Aorta (tissue), 5 donors: ENCODE data around the gene PDE1C. TPM values are rescaled to one million over a fixed set of nuclear protein-coding genes. Genes with fewer than 3 reads are reported as not detected.

ENCODE experiments used
- ATAC-seq: fragments of 200-7000 bp; cut with Tn5 transposase; one replicate; pipeline ENCODE4 v1.9.1; 2022; ENCODE audit warnings: moderate library complexity; ENCODE audit not compliant: low FRiP score
- DNase-seq, 2 donors: peaks; one replicate each; pipeline ENCODE4 v3.0.0-alpha.2; 2020
- H3K27ac ChIP-seq, 2 donors: one replicate each; pipeline ENCODE4 v1.5.1; 2013; ENCODE audit warnings: low read length in 2 of 2, mild to moderate bottlenecking in 2 of 2, moderate library complexity in 2 of 2, control low read depth in 1 of 2, inconsistent platforms in 1 of 2, low read depth in 1 of 2
- H3K27me3 ChIP-seq, 2 donors: one replicate each; pipeline ENCODE4 v1.6.1; 2013; ENCODE audit warnings: control low read depth in 1 of 2, low read length in 1 of 2, mild to moderate bottlenecking in 1 of 2, moderate library complexity in 1 of 2; ENCODE audit not compliant: insufficient read depth in 2 of 2, control insufficient read depth in 1 of 2
- H3K36me3 ChIP-seq, 2 donors: one replicate each; pipeline ENCODE4 v1.6.1; 2013; ENCODE audit warnings: control low read depth in 1 of 2, low read length in 1 of 2, mild to moderate bottlenecking in 1 of 2; ENCODE audit not compliant: insufficient read depth in 2 of 2, control insufficient read depth in 1 of 2
- H3K4me1 ChIP-seq, 2 donors: one replicate each; pipeline ENCODE4 v1.6.1; 2013; ENCODE audit warnings: low read length in 2 of 2, control low read depth in 1 of 2, mild to moderate bottlenecking in 1 of 2, moderate library complexity in 1 of 2; ENCODE audit not compliant: insufficient read depth in 2 of 2, control insufficient read depth in 1 of 2
- H3K4me3 ChIP-seq, 2 donors: one replicate each; pipeline ENCODE4 v1.5.1; 2013; ENCODE audit warnings: low read length in 2 of 2, control low read depth in 1 of 2, mild to moderate bottlenecking in 1 of 2
- H3K9me3 ChIP-seq: one replicate; pipeline ENCODE4 v1.6.1; 2013; ENCODE audit warnings: mild to moderate bottlenecking, low read length; ENCODE audit not compliant: control insufficient read depth
- WGBS, 2 donors: extraction: QIAGEN DNeasy Blood & Tissue Kit; methylation state at CpG; one replicate each; pipeline ENCODE4 v1.1.7; 2013; 5-methylcytosine and 5-hydroxymethylcytosine counted together
- intact Hi-C, 2 donors: fragments of 100-400 bp; cut with DNase I; formaldehyde crosslinking; loops; one replicate each; pipeline versions ENCODE4 v1.14.2 to v1.15.0; 2022
- polyA plus RNA-seq, 2 donors: library from polyadenylated mRNA; stranded (reverse); fragments of 200-250 nt; gene quantifications; one replicate each; pipeline ENCODE4 v1.2.3, GENCODE V29; 2013
- total RNA-seq, 2 donors: library from RNA; stranded (reverse); fragmentation: NEBNext Ultra II Directional; extraction: Animal tissue kit (Norgen Biotek cat#: 25700); gene quantifications; one replicate each; pipeline ENCODE4 v1.2.1, GENCODE V29; 2021
- donor health status: healthy with polysubstance abuse.
- donor health status: Bipolar disorder and iron deficiency.
- donor health status: DM: no; HTN: no; CAD: no.
- donor health status: DM: no; HTN: no; CAD: no.
- donor health status: DM: yes; HTN: yes; CAD: no.

PDE1C gene
- total and polyA plus RNA-seq, 4 donors: 0.84 to 7.1 (median 4.6) TPM

DNA sequence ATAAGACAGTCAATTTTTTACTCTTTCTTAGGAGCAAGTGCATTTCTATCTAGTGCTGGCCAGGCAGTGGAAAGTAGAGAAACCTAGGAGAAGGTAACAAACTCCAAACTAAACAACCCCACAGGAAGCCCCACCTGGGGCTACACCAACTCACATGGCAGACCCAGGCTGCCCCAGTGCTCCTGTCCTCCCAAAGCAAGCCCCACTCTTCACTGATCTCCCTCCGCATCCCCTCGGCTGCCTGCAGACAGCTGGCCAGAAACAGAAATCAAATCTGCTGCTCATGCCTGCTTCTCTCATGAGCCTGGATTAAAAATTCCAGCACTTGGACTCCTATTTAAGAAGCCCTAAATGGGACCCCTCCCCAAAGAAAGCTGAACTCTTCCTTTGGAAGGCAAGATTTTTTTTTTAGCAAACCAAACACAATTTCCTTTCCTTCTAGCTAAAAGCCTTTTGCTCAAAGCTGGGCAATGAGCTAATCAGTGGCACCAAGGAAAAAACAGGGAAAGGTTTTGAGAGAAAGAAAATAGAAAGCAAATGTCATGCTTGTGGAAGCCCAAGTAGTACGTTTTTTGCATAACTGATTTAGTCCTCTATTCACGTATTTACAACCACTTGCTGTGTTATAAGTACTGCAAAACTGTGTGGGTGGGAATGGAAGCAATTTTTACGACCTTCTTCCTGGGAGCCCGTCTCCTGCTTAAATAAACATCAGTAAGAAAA is 10.8 kb downstream of the PDE1C start:
- intact Hi-C loops: no loop called here
- H3K4me3 ChIP-seq: no peak overlapping the region
- ATAC-seq: no peak
- peaks cover 0 to 2% of the 10 kb centered on the region in 2 donors for H3K4me1 ChIP-seq
- no peaks in the 10 kb centered on the region for H3K9me3 ChIP-seq
- peaks cover 0 to 1% of the 10 kb centered on the region in 2 donors for H3K27me3 ChIP-seq
- 20 to 21% methylated on average over 6 of the region's 6 CpGs for WGBS, 2 donors
- no peak overlapping the region for H3K27ac ChIP-seq
- no peaks in the 10 kb centered on the region for H3K36me3 ChIP-seq
- DNase-seq: no peak

DNA sequence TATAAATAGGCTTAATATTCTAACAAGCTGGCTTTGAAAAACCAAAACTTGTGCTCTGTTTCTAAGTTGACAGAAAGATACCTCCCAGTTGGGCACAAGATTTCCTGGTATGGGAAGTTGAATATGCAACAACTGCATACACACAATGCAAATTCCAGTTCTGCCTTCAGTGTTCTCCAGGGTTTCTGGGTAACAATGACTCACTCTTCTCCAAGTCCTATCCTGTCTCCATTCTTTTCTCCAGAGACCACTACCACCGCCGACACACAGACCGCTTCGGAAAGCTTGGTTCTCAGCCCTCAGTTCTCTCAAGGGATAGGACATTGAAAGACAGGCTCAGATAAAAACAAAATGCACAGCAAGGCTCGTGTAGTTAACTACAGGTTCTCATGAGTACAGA is 12.2 kb downstream of the PDE1C start:
- Histone ChIP-seq H3K4me1 (peaks cover 0 to 2% of the 10 kb centered on the region in 2 donors), H3K36me3 (no peaks in the 10 kb centered on the region), H3K4me3 (no peak overlapping the region), H3K9me3 (peaks cover 2% of the 10 kb centered on the region), H3K27ac (no peak overlapping the region), H3K27me3 (peaks cover 0 to 1% of the 10 kb centered on the region in 2 donors)
- 19 to 28% methylated on average over 5 of the region's 5 CpGs for WGBS, 2 donors
- ATAC-seq (no peak), DNase-seq (no peak)
- intact Hi-C loops: no loop called here

DNA sequence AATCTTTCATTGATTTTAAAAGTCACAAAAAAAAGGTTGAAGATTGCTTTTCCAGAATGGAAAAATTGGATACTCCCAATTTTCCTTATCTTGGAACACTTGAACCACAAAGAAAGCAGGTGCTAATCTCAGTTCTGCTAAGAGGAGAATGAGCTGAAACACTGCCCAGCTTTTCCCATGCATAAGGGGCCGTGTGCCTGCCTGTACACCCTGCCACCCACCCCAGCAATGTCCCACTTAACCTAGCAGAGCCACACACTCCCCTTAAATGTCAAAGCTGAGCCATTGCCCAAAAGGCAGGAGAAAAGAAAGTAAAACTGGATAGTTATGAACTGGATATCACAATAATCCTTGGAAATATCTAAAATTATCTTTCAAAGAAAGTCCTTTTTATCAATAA is 13.4 kb downstream of the PDE1C start:
- Histone ChIP-seq H3K36me3 (no peaks in the 10 kb centered on the region), H3K4me1 (peaks cover 0 to 2% of the 10 kb centered on the region in 2 donors), H3K27me3 (peaks cover 0 to 1% of the 10 kb centered on the region in 2 donors), H3K27ac (no peak overlapping the region), H3K9me3 (peaks cover 2% of the 10 kb centered on the region), H3K4me3 (no peak overlapping the region)
- DNase-seq (no peak), ATAC-seq (no peak)
- 21 to 22% methylated on average over 1 of the region's 1 CpG for WGBS, 2 donors
- intact Hi-C loops: no loop called here

DNA sequence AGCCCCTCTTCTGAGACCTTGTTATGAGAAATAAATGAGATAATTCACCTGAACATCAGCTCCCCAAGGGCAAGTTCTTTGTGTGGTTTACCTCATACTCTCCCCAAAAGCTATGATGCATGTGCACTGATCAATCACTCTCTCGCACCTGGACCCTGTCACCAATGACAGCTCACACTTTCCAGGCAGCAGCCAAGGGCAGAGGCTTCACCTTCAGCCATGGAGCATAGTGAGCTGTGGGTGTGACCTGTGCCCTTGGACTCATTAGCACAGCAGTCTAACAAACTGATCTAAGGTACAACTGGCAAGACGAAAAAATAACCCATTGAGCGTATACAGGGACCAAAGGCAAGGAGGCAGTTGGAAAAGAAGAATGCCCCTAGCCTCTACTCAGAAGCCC is 17.0 kb downstream of the PDE1C start:
- no peak overlapping the region for H3K27ac ChIP-seq
- intact Hi-C loops: no loop called here
- H3K36me3 ChIP-seq: no peaks in the 10 kb centered on the region
- no peak for ATAC-seq
- H3K4me3 ChIP-seq: no peak overlapping the region
- H3K4me1 ChIP-seq: peaks cover 0 to 2% of the 10 kb centered on the region in 2 donors
- peaks cover 0 to 1% of the 10 kb centered on the region in 2 donors for H3K27me3 ChIP-seq
- 94 to 97% methylated on average over 3 of the region's 3 CpGs for WGBS, 2 donors
- DNase-seq: no peak
- peaks cover 2% of the 10 kb centered on the region for H3K9me3 ChIP-seq

DNA sequence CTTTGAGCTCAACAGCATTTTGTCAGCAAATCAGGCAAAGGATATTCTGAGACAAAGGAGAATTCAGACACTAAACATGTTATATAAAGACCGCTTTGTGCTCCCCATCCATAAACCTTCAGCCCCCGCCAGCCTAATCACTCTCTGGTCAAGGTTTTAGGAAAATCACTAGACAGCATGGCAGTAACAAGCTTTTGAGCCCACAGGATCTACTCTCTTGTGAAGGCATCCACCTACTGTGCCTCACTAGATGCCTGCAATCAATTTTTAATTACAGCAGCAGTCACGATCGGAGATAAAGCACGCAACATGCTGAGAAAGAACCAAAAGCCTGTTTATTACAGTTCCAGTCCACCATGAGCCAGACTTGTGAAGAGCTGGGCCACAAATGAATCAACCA is 19.1 kb downstream of the PDE1C start:
- DNase-seq (no peak), ATAC-seq (no peak)
- H3K27ac ChIP-seq: no peak overlapping the region
- peaks cover 2% of the 10 kb centered on the region for H3K9me3 ChIP-seq
- H3K27me3 ChIP-seq: no peaks in the 10 kb centered on the region
- WGBS, 2 donors: 84 to 90% methylated on average over 5 of the region's 5 CpGs
- no peaks in the 10 kb centered on the region for H3K36me3 ChIP-seq
- no peak overlapping the region for H3K4me3 ChIP-seq
- H3K4me1 ChIP-seq: no peaks in the 10 kb centered on the region
- intact Hi-C loops: no loop called here

DNA sequence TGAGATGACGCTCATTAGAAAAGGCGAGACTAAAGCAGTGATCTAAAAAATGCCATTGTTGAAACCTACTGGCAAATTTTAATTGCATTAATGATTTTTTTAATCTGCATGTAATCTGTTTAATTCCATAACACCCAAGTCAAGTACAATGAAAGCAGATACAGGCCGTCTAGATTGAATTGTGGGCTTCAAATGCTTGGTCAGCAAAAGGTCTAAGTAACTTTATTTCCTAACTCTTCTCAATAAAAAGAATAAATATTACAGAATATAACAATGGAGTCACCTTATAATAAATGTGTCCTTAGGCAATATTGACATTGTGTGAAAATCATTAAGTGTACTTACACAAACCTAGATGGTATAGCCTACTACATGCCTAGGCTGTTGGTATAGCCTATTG is 20.6 kb downstream of the PDE1C start:
- intact Hi-C loops: no loop called here
- WGBS, 2 donors: 63 to 64% methylated on average over 3 of the region's 3 CpGs
- DNase-seq (no peak), ATAC-seq (no peak)
- Histone ChIP-seq H3K4me3 (no peak overlapping the region), H3K27me3 (no peaks in the 10 kb centered on the region), H3K9me3 (peaks cover 2% of the 10 kb centered on the region), H3K36me3 (no peaks in the 10 kb centered on the region), H3K4me1 (no peaks in the 10 kb centered on the region), H3K27ac (no peak overlapping the region)

DNA sequence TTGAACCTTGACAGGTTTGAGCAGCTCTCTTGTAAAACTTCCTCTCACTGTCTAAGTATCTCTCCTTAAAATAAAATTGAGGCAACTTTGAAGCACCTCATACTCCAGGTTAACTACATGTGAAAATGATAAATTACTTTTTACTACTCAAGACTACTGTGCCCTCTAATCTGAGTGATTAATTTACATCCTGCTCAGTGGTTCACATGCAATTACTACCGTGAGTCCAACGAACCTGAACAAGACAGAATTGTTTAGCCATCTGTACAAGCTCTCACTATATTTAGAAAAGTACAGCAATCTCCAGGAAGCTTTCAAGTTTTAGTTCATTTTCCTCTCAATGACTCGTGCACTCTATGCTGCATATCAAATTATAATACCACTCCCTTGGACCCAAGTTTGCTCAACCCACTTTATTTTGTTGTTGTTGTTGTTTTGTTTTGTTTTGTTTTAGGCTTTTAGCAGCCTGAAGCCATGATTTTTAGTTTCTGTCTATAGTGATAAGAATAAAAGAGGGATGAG is 21.2 kb downstream of the PDE1C start:
- H3K27me3 ChIP-seq: no peaks in the 10 kb centered on the region
- H3K4me1 ChIP-seq: no peaks in the 10 kb centered on the region
- H3K27ac ChIP-seq: no peak overlapping the region
- DNase-seq: no peak
- no peak for ATAC-seq
- 15 to 16% methylated on average over 3 of the region's 3 CpGs for WGBS, 2 donors
- H3K4me3 ChIP-seq: no peak overlapping the region
- peaks cover 2% of the 10 kb centered on the region for H3K9me3 ChIP-seq
- intact Hi-C loops: no loop called here
- no peaks in the 10 kb centered on the region for H3K36me3 ChIP-seq

DNA sequence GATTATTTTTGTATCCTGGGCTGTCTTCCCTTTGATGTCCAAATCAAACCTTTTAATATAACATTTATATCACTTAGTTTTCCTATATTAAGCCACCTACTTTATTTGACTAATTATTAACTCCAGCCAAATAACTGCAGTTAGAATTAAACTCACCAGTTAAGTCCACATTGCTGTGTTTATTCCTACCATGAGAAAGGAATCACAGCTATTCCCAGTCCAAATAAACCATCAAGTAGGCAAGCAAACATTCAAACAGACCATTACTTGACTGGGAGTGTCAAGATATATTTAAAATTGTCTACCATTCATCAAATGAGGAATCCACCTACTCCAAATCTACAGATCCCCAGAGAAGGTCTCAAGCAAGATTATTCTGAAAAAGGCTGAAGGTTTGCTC is 22.4 kb downstream of the PDE1C start:
- intact Hi-C loops: no loop called here
- H3K4me1 ChIP-seq: no peaks in the 10 kb centered on the region
- no peaks in the 10 kb centered on the region for H3K9me3 ChIP-seq

DNA sequence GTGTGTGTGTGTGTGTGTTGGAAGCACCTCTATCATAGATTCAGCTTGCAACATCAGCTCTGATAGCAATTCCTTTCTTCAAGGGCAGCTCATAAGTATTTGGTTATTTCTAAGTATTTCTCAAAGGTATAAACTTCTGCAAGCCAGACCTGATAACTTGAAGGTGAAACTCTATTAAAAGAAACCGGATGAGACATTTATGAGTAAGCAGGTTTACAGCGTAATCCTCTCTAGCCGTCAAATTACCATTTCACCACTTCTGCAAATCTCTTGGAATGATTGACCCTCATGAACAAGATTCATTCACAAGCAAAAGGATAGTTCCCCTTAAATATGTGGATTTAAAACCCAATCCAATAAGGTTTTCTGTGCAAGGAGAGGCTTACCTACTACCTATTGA is 23.1 kb downstream of the PDE1C start:
- H3K4me1 ChIP-seq: no peaks in the 10 kb centered on the region
- WGBS, 2 donors: 82 to 84% methylated on average over 3 of the region's 3 CpGs
- DNase-seq (no peak), ATAC-seq (no peak)
- no peak overlapping the region for H3K4me3 ChIP-seq
- intact Hi-C loops: no loop called here
- H3K27me3 ChIP-seq: no peaks in the 10 kb centered on the region
- no peaks in the 10 kb centered on the region for H3K36me3 ChIP-seq
- no peak overlapping the region for H3K27ac ChIP-seq
- H3K9me3 ChIP-seq: no peaks in the 10 kb centered on the region

More for the DNA sequence above, 22.4 kb downstream of the PDE1C start:
- no peaks in the 10 kb centered on the region for H3K27me3 ChIP-seq
- no peak overlapping the region for H3K27ac ChIP-seq
- ATAC-seq: no peak
- no peak for DNase-seq
- H3K36me3 ChIP-seq: no peaks in the 10 kb centered on the region
- H3K4me3 ChIP-seq: no peak overlapping the region
